GM10266 (cell line): ENCODE measurements around the gene EML6.

Experiments
- DNase-seq: peaks from one replicate; pipeline ENCODE4 v3.0.0; 2012; ENCODE audit errors: extremely low spot score
- TF ChIP-seq, protein P1 (sequence below): IDR thresholded peaks from 2 replicates; pipeline ENCODE4 v1.5.1; 2012; ENCODE audit warnings: mild to moderate bottlenecking, low read depth; ENCODE audit not compliant: control insufficient read depth, insufficient read depth; ENCODE audit errors: missing control alignments

EML6 gene

DNA sequence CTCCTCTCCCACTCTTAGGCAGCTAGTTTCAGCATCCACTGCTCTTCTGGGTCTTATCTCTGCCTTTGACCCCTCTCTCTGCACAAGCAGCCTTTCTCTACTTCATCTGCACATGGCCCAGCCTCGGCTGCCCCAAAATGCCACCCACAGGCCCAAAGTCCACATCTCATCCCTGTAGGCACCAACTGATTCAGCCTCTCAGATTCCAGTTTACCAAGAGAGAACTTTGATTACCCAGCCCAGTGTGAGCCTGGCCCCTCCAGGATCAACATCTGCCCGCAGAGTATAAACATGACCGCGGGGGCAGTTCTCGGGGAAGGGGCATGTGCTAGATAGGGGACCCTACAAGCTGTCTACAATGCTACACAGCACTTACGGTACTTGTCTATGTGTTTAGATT lies 185.1 kb downstream of the EML6 start:
- DNase-seq = no peak
- TF ChIP-seq, protein P1, sequence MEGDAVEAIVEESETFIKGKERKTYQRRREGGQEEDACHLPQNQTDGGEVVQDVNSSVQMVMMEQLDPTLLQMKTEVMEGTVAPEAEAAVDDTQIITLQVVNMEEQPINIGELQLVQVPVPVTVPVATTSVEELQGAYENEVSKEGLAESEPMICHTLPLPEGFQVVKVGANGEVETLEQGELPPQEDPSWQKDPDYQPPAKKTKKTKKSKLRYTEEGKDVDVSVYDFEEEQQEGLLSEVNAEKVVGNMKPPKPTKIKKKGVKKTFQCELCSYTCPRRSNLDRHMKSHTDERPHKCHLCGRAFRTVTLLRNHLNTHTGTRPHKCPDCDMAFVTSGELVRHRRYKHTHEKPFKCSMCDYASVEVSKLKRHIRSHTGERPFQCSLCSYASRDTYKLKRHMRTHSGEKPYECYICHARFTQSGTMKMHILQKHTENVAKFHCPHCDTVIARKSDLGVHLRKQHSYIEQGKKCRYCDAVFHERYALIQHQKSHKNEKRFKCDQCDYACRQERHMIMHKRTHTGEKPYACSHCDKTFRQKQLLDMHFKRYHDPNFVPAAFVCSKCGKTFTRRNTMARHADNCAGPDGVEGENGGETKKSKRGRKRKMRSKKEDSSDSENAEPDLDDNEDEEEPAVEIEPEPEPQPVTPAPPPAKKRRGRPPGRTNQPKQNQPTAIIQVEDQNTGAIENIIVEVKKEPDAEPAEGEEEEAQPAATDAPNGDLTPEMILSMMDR = no peak

DNA sequence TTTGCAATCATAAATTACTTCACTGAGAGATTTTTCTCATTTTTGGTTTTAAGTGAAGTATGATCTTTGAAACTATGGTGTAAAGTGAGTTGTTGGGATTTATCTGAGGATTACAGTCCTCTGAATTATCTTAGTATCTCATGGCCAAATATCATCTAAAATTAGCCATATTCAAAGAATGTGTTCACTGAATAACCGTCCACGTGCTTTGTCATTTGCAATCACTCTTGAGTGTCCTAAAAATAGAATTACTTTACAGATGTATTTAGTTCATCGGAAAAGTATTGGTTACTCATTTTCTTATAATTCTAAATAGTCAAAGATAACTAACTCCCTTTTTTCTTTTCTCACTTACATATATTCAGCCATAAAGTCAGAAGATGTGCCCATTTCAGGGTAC lies 185.5 kb downstream of the EML6 start:
- DNase-seq = no peak
- TF ChIP-seq, protein P1 = no peak

DNA sequence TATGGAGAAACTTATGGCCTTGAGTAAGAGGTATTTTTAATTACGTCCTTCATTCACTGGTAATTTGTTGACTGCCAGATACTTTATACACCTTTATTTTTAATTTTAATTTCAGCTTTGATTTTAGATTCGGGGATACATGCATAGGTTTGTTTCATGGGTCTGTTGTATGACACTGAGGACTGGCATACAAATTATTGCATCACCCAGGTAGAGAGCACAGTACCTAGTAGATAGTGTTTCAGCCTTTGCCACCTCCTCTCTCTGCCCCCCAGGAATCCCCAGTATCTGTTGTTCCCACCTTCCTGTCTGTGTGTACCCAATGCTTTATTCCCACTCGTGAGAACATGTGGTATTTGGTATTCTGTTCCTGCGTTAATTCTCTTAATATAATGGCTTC lies 188.8 kb downstream of the EML6 start:
- TF ChIP-seq, protein P1 = no peak
- no peak for DNase-seq

DNA sequence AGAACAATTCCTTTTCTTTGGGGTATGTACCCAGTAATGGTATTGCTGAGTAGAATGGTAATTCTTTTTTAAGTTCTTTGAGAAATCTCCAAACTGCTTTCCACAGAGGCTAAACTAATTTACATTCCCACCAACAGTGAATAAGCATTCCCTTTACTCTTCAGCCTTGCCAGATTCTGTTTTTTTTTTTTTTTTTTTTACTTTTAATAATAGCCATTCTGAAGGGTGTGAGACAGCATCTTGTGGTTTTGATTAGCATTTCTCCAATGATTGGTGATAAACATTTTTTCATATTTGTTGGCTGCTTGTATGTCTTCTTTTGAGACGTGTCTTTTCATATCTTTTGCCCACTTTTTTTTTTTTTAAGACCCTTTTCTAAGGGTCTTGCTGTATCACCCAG lies 189.4 kb downstream of the EML6 start:
- TF ChIP-seq, protein P1 = no peak
- DNase-seq = no peak

DNA sequence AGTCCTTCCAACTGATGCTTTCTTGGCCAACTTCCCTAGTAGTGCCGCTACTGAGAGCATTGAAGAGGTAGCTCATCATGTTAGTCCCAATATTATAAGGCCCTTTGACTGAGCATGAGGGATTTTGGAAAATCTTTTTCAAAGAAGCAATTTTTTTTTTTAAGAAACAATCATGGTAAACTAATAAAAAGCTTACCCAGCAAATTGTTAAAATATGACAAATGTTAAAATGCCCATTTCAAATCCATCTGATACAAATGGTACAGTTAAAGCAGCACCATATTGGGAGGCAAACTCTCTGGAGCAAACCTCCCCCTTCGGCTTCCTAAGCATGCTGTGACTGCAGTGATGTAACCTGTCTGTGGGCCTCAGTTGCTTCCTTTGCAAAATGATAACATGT lies 191.2 kb downstream of the EML6 start:
- TF ChIP-seq, protein P1 = no peak
- DNase-seq = no peak

DNA sequence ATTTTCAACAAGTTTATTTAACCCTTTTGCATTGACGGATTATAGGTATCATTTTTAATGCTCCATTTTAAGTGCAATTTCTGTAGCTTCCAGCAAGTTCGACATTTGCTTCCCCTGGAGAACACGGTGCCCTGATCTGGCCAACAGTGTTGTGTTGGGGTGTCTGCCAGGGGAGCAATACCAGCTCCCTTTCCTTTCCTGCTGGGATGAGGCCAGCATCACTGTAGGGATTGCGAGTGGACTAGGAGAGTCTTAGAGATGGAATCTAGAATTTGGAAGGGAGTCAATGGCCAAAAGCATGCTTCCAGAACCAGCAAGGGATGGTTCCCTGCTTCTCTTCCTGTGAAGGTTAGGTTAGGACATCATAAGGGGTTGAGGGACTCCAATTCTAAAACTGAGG lies 191.6 kb downstream of the EML6 start:
- TF ChIP-seq, protein P1 = no peak
- DNase-seq = no peak

DNA sequence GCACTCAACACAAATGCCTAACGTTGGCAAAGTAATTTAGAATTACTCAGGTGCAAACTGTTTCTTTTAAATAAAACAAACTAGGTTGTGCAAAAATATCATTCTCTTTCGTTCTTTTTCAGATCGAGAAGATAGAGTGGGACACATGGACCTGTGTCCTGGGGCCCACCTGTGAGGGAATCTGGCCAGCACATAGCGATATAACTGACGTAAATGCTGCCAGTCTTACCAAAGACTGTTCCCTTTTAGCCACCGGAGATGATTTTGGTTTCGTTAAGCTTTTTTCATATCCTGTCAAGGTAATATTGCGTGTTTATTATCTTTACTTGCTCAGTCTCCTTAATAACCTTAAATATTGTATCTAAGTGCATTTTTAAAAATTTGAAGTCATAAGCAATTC lies 193.2 kb downstream of the EML6 start:
- TF ChIP-seq, protein P1 = no peak

More for the DNA sequence above, 193.2 kb downstream of the EML6 start:
- no peak for DNase-seq
